Activated naive CD4-positive, alpha-beta T cell treated with anti-CD3 and anti-CD28 coated beads, Interleukin-2, amount 10 ng/mL, durations not matched to agents 7 days and 5 days (primary cell): ENCODE data around the gene C1orf122.

ENCODE experiments used
- CTCF ChIA-PET: fragments of 350-600 bp; sonication (Branson Sonifier 250); formaldehyde crosslinking; loops from one replicate; lab custom pipeline; 2021; ENCODE audit warnings: antibody characterized with exemption; lab: Charles Lee
- DNase-seq: peaks from one replicate; pipeline ENCODE4 v3.0.0-alpha.2; 2020
- H3K27ac Mint-ChIP-seq: one replicate; pipeline ENCODE4 v1.8.0; 2021; ENCODE audit warnings: mild to moderate bottlenecking, moderate library complexity, mixed read lengths
- H3K27me3 Mint-ChIP-seq: one replicate; pipeline ENCODE4 v1.8.0; 2021; ENCODE audit warnings: mild to moderate bottlenecking, mixed read lengths
- H3K36me3 Mint-ChIP-seq: one replicate; pipeline ENCODE4 v1.8.0; 2021; ENCODE audit warnings: mixed read lengths
- H3K4me1 Mint-ChIP-seq: one replicate; pipeline ENCODE4 v1.8.0; 2021; ENCODE audit warnings: mixed read lengths
- H3K4me3 Mint-ChIP-seq: one replicate; pipeline ENCODE4 v1.8.0; 2021; ENCODE audit warnings: mild to moderate bottlenecking, moderate library complexity, mixed read lengths
- H3K9me3 Mint-ChIP-seq: one replicate; pipeline ENCODE4 v1.8.0; 2021; ENCODE audit warnings: mixed read lengths

C1orf122 gene

DNA sequence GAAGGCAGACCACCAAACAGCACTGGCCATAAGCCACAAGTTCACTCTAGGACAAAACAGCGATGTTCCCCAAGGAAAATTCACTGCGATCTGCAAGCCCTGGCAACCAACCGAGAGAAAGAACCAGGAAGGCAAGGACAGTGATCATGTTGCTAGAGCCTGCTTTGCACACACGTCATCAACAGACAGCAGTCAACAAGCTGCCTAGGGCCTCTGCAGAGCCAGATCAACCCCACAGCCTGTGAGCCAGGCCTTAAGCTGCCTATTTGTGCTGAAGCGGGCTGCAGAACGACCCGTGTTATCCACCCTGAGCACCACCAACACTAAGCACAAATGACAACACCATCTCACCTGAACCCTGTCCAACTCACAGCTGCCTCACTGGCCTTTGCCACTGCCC, 6.7 kb downstream of the C1orf122 start:
- CTCF ChIA-PET, result no interaction called here
- H3K27ac Mint-ChIP-seq, result no peak overlapping the region
- H3K4me1 Mint-ChIP-seq, result peaks cover 11% of the 10 kb centered on the region
- H3K27me3 Mint-ChIP-seq, result no peaks in the 10 kb centered on the region
- DNase-seq, result no peak
- H3K36me3 Mint-ChIP-seq, result peaks cover 16% of the 10 kb centered on the region
- H3K9me3 Mint-ChIP-seq, result no peaks in the 10 kb centered on the region
- H3K4me3 Mint-ChIP-seq, result no peak overlapping the region

DNA sequence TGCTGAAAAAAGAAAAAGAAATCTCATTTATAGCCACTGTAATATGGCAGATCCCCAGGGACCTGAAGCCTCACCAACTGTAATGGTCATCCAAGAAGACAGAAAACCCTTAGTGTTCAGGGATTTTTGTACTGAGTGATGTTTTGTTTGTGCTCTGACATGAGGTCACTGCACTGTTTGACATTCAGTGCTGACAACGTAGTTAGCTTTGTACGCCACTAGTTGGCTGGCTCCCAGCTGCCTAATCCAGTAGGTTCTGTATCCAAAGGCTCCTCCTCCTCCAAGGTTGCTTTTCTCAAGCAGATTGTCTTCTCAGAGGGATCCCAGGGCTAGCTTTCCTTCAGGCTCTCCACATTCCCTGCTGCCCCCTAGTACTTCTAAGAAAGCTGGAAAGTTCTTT, 9.9 kb downstream of the C1orf122 start:
- DNase-seq, result no peak
- Mint-ChIP-seq H3K27me3 (no peaks in the 10 kb centered on the region), H3K27ac (no peak overlapping the region), H3K36me3 (peaks cover 29% of the 10 kb centered on the region), H3K4me3 (no peak overlapping the region), H3K9me3 (no peaks in the 10 kb centered on the region), H3K4me1 (no peaks in the 10 kb centered on the region)
- CTCF ChIA-PET, result interaction anchor here (1.0 kb wide), 1 partner anchor 9 kb away, joined by 4 read pairs; no protein-coding TSS in a partner anchor

DNA sequence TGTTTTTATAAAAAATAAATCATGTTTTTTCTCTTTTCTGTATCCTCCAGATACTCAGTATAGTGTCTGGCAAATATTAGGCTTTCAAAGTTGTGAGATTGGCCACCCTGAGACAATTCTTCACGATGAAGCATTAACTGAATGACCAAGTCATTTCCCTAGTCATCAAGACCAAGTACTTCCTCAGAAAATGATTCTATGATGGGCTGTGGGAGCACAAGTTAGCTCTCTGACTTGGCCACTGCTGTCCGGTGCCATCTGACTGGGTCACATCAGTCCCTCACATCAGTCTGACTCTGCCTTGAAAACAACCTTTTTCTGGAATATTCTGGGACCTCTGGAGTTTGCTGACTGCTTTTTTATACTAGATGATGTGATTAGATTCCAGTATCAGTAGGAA, 13.9 kb downstream of the C1orf122 start:
- H3K27me3 Mint-ChIP-seq, result no peaks in the 10 kb centered on the region
- no peaks in the 10 kb centered on the region for H3K9me3 Mint-ChIP-seq
- no peak overlapping the region for H3K4me3 Mint-ChIP-seq
- no peak overlapping the region for H3K27ac Mint-ChIP-seq
- H3K4me1 Mint-ChIP-seq, result no peaks in the 10 kb centered on the region
- CTCF ChIA-PET, result interaction anchor here (1.3 to 1.8 kb wide), 2 partner anchors 10 to 39 kb away, joined by 5 to 7 read pairs; partner anchors contain the start of gene MTF1
- peaks cover 28% of the 10 kb centered on the region for H3K36me3 Mint-ChIP-seq
- DNase-seq, result no peak

DNA sequence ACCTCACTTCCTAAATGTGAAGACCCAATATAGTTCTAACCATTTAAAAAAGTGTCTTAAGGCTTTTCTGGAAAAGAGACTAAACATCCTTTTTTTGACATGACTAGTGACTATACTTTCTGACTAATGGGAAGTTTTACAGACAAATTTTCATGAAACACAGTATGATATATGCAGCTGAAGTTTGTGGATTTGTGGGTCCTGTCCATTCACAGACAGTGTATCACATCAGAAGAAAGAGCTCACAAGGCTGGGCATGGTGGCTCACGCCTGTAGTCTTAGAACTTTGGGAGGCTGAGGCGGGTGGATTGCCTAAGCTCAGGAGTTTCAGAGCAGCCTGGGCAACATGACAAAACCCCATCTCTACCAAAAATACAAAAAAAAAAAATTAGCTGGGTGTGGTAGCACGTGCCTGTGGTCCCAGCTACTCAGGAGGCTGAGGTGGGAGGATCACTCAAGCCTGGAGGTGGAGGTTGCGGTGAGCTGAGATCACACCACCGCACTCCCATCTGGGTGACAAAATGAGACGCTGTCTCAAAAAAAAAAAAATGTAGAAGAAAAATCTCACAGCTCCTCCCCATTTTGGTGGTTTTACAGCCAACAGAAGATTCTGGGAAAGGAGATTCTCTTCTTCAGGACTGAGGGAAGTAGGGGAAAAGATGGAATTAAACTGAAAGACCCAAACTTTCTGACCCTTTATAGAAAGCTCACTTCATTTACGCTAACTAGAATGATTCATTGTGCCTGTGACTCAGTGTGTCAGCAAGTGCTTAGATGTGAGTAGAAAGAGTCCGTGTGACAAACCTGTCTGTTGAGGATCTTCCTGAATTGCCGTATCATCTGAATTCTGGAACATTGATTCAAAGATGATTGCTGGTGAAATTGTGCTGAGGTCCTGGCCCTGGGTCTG, 15.6 kb downstream of the C1orf122 start:
- DNase-seq, result no peak
- H3K9me3 Mint-ChIP-seq, result no peaks in the 10 kb centered on the region
- peaks cover 29% of the 10 kb centered on the region for H3K36me3 Mint-ChIP-seq
- CTCF ChIA-PET, result interaction anchor here (1.8 kb wide), 1 partner anchor 37 kb away, joined by 7 read pairs; the partner anchor contains the start of gene MTF1
- H3K4me1 Mint-ChIP-seq, result peaks cover 3% of the 10 kb centered on the region
- H3K27ac Mint-ChIP-seq, result peak overlapping the region; percentile 19
- no peak overlapping the region for H3K4me3 Mint-ChIP-seq
- no peaks in the 10 kb centered on the region for H3K27me3 Mint-ChIP-seq

DNA sequence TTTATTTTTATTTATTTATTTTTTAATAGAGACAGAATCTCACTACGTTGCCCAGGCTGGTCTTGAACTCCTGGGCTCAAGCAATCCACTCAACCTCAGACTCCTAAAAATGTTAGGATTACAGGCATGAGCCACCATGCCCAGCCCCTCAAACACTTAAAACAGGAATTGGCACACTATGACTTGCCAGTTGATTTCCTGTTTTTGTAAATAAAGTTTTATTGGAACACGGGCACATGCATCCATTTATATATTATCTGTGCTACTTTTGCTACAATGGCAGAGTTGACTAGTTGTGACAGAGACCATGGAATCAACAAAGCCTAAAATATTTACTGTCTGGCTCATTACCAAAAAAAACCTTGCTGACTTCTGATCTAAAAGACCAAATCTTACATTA, 16.4 kb downstream of the C1orf122 start:
- Mint-ChIP-seq H3K36me3 (peaks cover 32% of the 10 kb centered on the region), H3K9me3 (no peaks in the 10 kb centered on the region), H3K27ac (no peak overlapping the region), H3K4me1 (peaks cover 3% of the 10 kb centered on the region), H3K4me3 (no peak overlapping the region), H3K27me3 (no peaks in the 10 kb centered on the region)
- DNase-seq, result no peak
- CTCF ChIA-PET, result no interaction called here

- CTCF ChIA-PET, result interaction anchor here (0.7 to 1.0 kb wide), 2 partner anchors 13 to 37 kb away, joined by 3 to 4 read pairs; no protein-coding TSS in a partner anchor
- Mint-ChIP-seq H3K27ac (no peak overlapping the region), H3K36me3 (peaks cover 30% of the 10 kb centered on the region)
These were observed 17.9 kb downstream of the C1orf122 start for GRCh38 chr1:37825506-37825905.

GRCh38 chr1:37828410-37829074, 21.0 kb downstream of the C1orf122 start:
- Mint-ChIP-seq H3K4me3 (no peak overlapping the region), H3K4me1 (peaks cover 3% of the 10 kb centered on the region), H3K27ac (no peak overlapping the region), H3K9me3 (no peaks in the 10 kb centered on the region), H3K27me3 (no peaks in the 10 kb centered on the region), H3K36me3 (peaks cover 34% of the 10 kb centered on the region)
- CTCF ChIA-PET, result no interaction called here
- no peak for DNase-seq

More at GRCh38 chr1:37825506-37825905, 17.9 kb downstream of the C1orf122 start:
- no peaks in the 10 kb centered on the region for H3K9me3 Mint-ChIP-seq
- no peak for DNase-seq
- H3K4me3 Mint-ChIP-seq, result no peak overlapping the region
- H3K4me1 Mint-ChIP-seq, result peaks cover 3% of the 10 kb centered on the region
- no peaks in the 10 kb centered on the region for H3K27me3 Mint-ChIP-seq

DNA sequence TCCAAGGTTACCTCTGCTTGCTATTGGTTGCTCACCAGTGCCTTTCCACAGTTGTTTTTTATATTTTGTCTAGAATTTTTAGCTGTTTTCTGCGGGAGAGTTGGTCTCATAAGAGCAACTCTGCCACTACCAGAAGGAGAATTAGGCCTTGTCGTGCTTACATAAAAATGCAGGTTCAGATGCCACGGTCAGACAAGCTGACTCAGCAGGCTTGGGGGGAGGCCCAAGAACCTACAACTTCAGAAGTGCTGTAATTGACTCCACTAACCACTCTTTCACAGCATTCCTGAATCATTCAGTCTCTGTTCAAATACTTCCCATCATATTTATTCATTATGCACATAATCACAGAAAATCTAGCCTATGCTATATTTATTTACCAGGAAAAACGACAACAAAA, 23.5 kb downstream of the C1orf122 start:
- no peak overlapping the region for H3K27ac Mint-ChIP-seq

GRCh38 chr1:37831809-37832208, 24.2 kb downstream of the C1orf122 start:
- Mint-ChIP-seq H3K27me3 (no peaks in the 10 kb centered on the region), H3K4me1 (peaks cover 1% of the 10 kb centered on the region), H3K27ac (no peak overlapping the region), H3K4me3 (no peak overlapping the region), H3K9me3 (no peaks in the 10 kb centered on the region), H3K36me3 (peaks cover 46% of the 10 kb centered on the region)
- CTCF ChIA-PET, result interaction anchor here (1.9 kb wide), 1 partner anchor 28 kb away, joined by 10 read pairs; the partner anchor contains the start of gene MTF1
- no peak for DNase-seq

More for the DNA sequence above, 23.5 kb downstream of the C1orf122 start:
- Mint-ChIP-seq H3K4me3 (no peak overlapping the region), H3K9me3 (no peaks in the 10 kb centered on the region), H3K36me3 (peaks cover 43% of the 10 kb centered on the region), H3K27me3 (no peaks in the 10 kb centered on the region), H3K4me1 (peaks cover 3% of the 10 kb centered on the region)
- CTCF ChIA-PET, result interaction anchor here (1.9 kb wide), 1 partner anchor 29 kb away, joined by 10 read pairs; the partner anchor contains the start of gene MTF1
- no peak for DNase-seq

DNA sequence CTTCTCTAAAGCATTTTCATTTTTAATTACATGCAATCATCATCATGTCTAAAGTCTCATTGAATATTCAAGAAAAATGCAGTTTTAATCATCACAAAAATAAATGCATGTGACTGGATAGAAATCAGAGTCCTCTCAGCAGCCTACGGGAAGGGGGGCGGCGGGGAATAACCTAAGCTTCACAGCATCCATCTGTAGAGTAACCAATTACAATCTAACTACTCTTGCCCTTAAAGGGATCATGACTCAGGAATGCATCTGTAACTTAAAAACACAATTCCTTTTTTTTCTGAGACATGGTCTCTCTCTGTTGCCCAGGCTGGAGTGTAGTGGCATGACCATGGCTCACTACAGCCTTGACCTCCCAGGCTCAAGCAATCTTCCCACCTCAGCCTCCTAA, 29.2 kb downstream of the C1orf122 start:
- H3K4me3 Mint-ChIP-seq, result no peak overlapping the region
- peaks cover 45% of the 10 kb centered on the region for H3K36me3 Mint-ChIP-seq
- no peak for DNase-seq
- no peaks in the 10 kb centered on the region for H3K27me3 Mint-ChIP-seq
- no peaks in the 10 kb centered on the region for H3K4me1 Mint-ChIP-seq
- no peaks in the 10 kb centered on the region for H3K9me3 Mint-ChIP-seq
- CTCF ChIA-PET, result no interaction called here
- no peak overlapping the region for H3K27ac Mint-ChIP-seq

GRCh38 chr1:37839676-37840075, 32.1 kb downstream of the C1orf122 start:
- Mint-ChIP-seq H3K4me3 (no peak overlapping the region), H3K36me3 (peaks cover 29% of the 10 kb centered on the region), H3K9me3 (no peaks in the 10 kb centered on the region), H3K27ac (no peak overlapping the region), H3K27me3 (no peaks in the 10 kb centered on the region), H3K4me1 (no peaks in the 10 kb centered on the region)
- CTCF ChIA-PET, result no interaction called here
- no peak for DNase-seq

DNA sequence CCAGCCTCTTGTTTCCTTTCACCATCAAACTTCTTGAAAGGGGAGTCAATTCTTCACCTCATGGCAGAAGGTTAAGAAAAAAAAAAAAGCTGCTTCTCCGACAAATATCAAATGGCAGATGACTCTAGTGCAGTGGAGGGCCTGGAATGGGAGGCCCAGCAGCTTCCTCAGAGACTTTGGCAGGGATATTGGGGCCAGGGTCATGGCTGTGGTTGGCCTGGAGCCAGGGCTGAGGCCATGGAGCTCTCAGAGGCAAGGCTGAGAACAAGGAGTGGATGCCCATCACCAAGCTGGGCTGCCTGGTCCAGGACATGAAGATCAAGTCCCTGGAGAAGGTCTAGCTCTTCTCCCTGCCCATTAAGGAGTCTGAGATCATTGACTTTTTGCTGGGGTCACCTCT, 33.1 kb downstream of the C1orf122 start:
- CTCF ChIA-PET, result no interaction called here

DNA sequence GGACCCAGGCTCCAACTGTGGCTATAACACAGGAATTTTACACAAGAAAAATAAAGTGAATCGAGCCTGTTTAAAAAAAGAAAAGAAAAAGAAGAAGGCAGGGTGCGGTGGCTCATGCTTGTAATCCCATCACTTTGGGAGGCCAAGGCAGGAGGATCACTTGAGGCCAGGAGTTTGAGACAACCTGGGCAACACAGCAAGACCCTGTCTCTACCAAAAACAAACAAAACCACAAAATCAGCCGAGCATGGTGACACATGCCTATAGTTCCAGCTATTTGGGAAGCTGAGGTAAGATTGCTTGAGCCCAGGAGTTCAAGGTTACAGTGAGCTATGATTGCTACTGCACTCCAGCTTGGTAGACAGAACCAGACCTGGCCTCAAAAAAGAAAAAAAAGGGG, 34.1 kb downstream of the C1orf122 start:
- no peaks in the 10 kb centered on the region for H3K27me3 Mint-ChIP-seq
- H3K9me3 Mint-ChIP-seq, result no peaks in the 10 kb centered on the region
- H3K4me3 Mint-ChIP-seq, result no peak overlapping the region
- no peak overlapping the region for H3K27ac Mint-ChIP-seq
- peaks cover 26% of the 10 kb centered on the region for H3K36me3 Mint-ChIP-seq
- CTCF ChIA-PET, result interaction anchor here (1.1 kb wide), 1 partner anchor 9 kb away, joined by 3 read pairs; no protein-coding TSS in a partner anchor
- no peak for DNase-seq
- H3K4me1 Mint-ChIP-seq, result peaks cover 11% of the 10 kb centered on the region

More for the DNA sequence above, 33.1 kb downstream of the C1orf122 start:
- H3K4me1 Mint-ChIP-seq, result peaks cover 4% of the 10 kb centered on the region
- H3K9me3 Mint-ChIP-seq, result no peaks in the 10 kb centered on the region
- no peak overlapping the region for H3K27ac Mint-ChIP-seq
- H3K4me3 Mint-ChIP-seq, result no peak overlapping the region
- no peaks in the 10 kb centered on the region for H3K27me3 Mint-ChIP-seq
- peaks cover 33% of the 10 kb centered on the region for H3K36me3 Mint-ChIP-seq
- no peak for DNase-seq

- H3K4me1 Mint-ChIP-seq, result peaks cover 19% of the 10 kb centered on the region
- no peak overlapping the region for H3K4me3 Mint-ChIP-seq
- H3K9me3 Mint-ChIP-seq, result no peaks in the 10 kb centered on the region
- peaks cover 15% of the 10 kb centered on the region for H3K36me3 Mint-ChIP-seq
- no peak overlapping the region for H3K27ac Mint-ChIP-seq
- no peaks in the 10 kb centered on the region for H3K27me3 Mint-ChIP-seq
- CTCF ChIA-PET, result interaction anchor here (2.0 kb wide), 1 partner anchor 15 kb away, joined by 8 read pairs; the partner anchor contains the start of gene MTF1
- DNase-seq, result no peak
These were observed 36.9 kb downstream of the C1orf122 start for GRCh38 chr1:37844536-37844935.
